Mesendoderm (in vitro differentiated cells): ENCODE results near the gene MAP6.

Experiments used
- DNase-seq: peaks from one replicate; pipeline ENCODE4 v3.0.0; 2013
- H2AK5ac ChIP-seq: 2 replicates; pipeline ENCODE4 v1.6.1; 2013; ENCODE audit warnings: low read length, inconsistent platforms
- H2BK120ac ChIP-seq: 2 replicates; pipeline ENCODE4 v1.6.1; 2013; ENCODE audit warnings: low read depth, mild to moderate bottlenecking, low read length, moderate library complexity, mixed read lengths
- H2BK15ac ChIP-seq: replicated peaks from 2 replicates; pipeline ENCODE4 v1.6.1; 2013; ENCODE audit warnings: low read depth, mild to moderate bottlenecking, moderate library complexity
- H2BK5ac ChIP-seq: 2 replicates; pipeline ENCODE4 v1.6.1; 2013; ENCODE audit warnings: low read length, inconsistent platforms
- H3K18ac ChIP-seq: 2 replicates; pipeline ENCODE4 v1.6.1; 2013; ENCODE audit warnings: mild to moderate bottlenecking, low read length, mixed read lengths
- H3K23ac ChIP-seq: one replicate; pipeline ENCODE4 v1.6.1; 2013; ENCODE audit warnings: low read length
- H3K27ac ChIP-seq: 2 replicates; pipeline ENCODE4 v1.5.1; 2013; ENCODE audit warnings: low read depth, mild to moderate bottlenecking, inconsistent platforms, low read length, moderate library complexity
- H3K27me3 ChIP-seq: 2 replicates; pipeline ENCODE4 v1.6.1; 2013; ENCODE audit warnings: low read length, control low read depth, mild to moderate bottlenecking, inconsistent platforms; ENCODE audit not compliant: insufficient read depth, poor library complexity
- H3K36me3 ChIP-seq: 2 replicates; pipeline ENCODE4 v1.6.1; 2013; ENCODE audit warnings: low read length, inconsistent platforms; ENCODE audit not compliant: control insufficient read depth, insufficient read depth
- H3K4ac ChIP-seq: one replicate; pipeline ENCODE4 v1.6.1; 2013; ENCODE audit warnings: low read depth, mild to moderate bottlenecking, low read length, moderate library complexity
- H3K4me1 ChIP-seq: 2 replicates; pipeline ENCODE4 v1.6.1; 2013; ENCODE audit warnings: low read depth, low read length, inconsistent platforms; ENCODE audit not compliant: control insufficient read depth
- H3K4me2 ChIP-seq: 2 replicates; pipeline ENCODE4 v1.6.1; 2013; ENCODE audit warnings: low read length
- H3K4me3 ChIP-seq: 2 replicates; pipeline ENCODE4 v1.5.1; 2013; ENCODE audit warnings: mild to moderate bottlenecking, low read length
- H3K56ac ChIP-seq: one replicate; pipeline ENCODE4 v1.6.1; 2013; ENCODE audit warnings: low read length
- H3K79me1 ChIP-seq: 2 replicates; pipeline ENCODE4 v1.6.1; 2013; ENCODE audit warnings: low read length, inconsistent platforms
- H3K79me2 ChIP-seq: 2 replicates; pipeline ENCODE4 v1.6.1; 2013; ENCODE audit warnings: mild to moderate bottlenecking, low read length; ENCODE audit not compliant: control insufficient read depth, insufficient read depth
- H3K9ac ChIP-seq: 2 replicates; pipeline ENCODE4 v1.6.1; 2013; ENCODE audit warnings: low read length, inconsistent platforms
- H4K5ac ChIP-seq: one replicate; pipeline ENCODE4 v1.6.1; 2013; ENCODE audit warnings: low read length
- H4K8ac ChIP-seq: one replicate; pipeline ENCODE4 v1.6.1; 2013; ENCODE audit warnings: low read depth, mild to moderate bottlenecking, control low read depth, low read length, moderate library complexity
- WGBS: extraction: QIAGEN DNeasy Blood & Tissue Kit; methylation state at CpG from one replicate; pipeline ENCODE4 v1.1.7; 2013; ENCODE audit warnings: low lambda C conversion rate, missing lambda C conversion rate; ENCODE audit not compliant: insufficient coverage; ENCODE audit errors: extremely low coverage; 5-methylcytosine and 5-hydroxymethylcytosine counted together

MAP6 gene

GRCh38 chr11:75606099-75606498 is 62.7 kb downstream of the MAP6 start:
- no CpG with 5 or more reads among the region's 8 CpGs for WGBS

GRCh38 chr11:75603791-75604736 is 64.8 kb downstream of the MAP6 start:
- Histone ChIP-seq H3K79me1 (no peaks in the 10 kb centered on the region), H3K18ac (no peak overlapping the region), H3K4me2 (no peak overlapping the region), H3K23ac (no peak overlapping the region), H3K79me2 (no peaks in the 10 kb centered on the region), H3K36me3 (no peaks in the 10 kb centered on the region), H2BK120ac (no peak overlapping the region), H4K5ac (no peak overlapping the region), H3K27me3 (no peaks in the 10 kb centered on the region), H3K4me1 (no peaks in the 10 kb centered on the region), H3K4ac (no peak overlapping the region), H2AK5ac (no peak overlapping the region), H4K8ac (no peak overlapping the region), H2BK5ac (no peak overlapping the region), H3K56ac (no peak overlapping the region), H2BK15ac (no peak overlapping the region), H3K9ac (no peak overlapping the region), H3K4me3 (no peak overlapping the region), H3K27ac (no peak overlapping the region)
- no peak for DNase-seq
- WGBS = no CpG with 5 or more reads among the region's 16 CpGs

More at GRCh38 chr11:75606099-75606498, 62.7 kb downstream of the MAP6 start:
- DNase-seq = no peak
- no peak overlapping the region for H4K8ac ChIP-seq
- no peak overlapping the region for H3K4me2 ChIP-seq
- no peak overlapping the region for H3K23ac ChIP-seq
- no peak overlapping the region for H3K27ac ChIP-seq
- H2BK15ac ChIP-seq = no peak overlapping the region
- H3K4ac ChIP-seq = no peak overlapping the region
- no peak overlapping the region for H3K56ac ChIP-seq
- H2BK120ac ChIP-seq = no peak overlapping the region
- H3K18ac ChIP-seq = no peak overlapping the region
- no peak overlapping the region for H3K4me3 ChIP-seq
- H2AK5ac ChIP-seq = no peak overlapping the region
- H4K5ac ChIP-seq = no peak overlapping the region
- H3K36me3 ChIP-seq = no peaks in the 10 kb centered on the region
- no peaks in the 10 kb centered on the region for H3K79me1 ChIP-seq
- H3K9ac ChIP-seq = no peak overlapping the region
- H3K79me2 ChIP-seq = no peaks in the 10 kb centered on the region
- no peaks in the 10 kb centered on the region for H3K27me3 ChIP-seq
- no peak overlapping the region for H2BK5ac ChIP-seq
- H3K4me1 ChIP-seq = no peaks in the 10 kb centered on the region

- Histone ChIP-seq H2BK15ac (no peak overlapping the region), H2BK120ac (no peak overlapping the region), H3K79me1 (no peaks in the 10 kb centered on the region), H3K23ac (no peak overlapping the region), H3K4me2 (no peak overlapping the region), H3K56ac (no peak overlapping the region), H3K4me3 (no peak overlapping the region), H3K36me3 (no peaks in the 10 kb centered on the region), H4K8ac (no peak overlapping the region), H3K9ac (no peak overlapping the region), H3K79me2 (no peaks in the 10 kb centered on the region), H4K5ac (no peak overlapping the region), H3K4ac (no peak overlapping the region), H3K4me1 (no peaks in the 10 kb centered on the region), H3K27ac (no peak overlapping the region), H3K27me3 (no peaks in the 10 kb centered on the region), H2BK5ac (no peak overlapping the region), H3K18ac (no peak overlapping the region), H2AK5ac (no peak overlapping the region)
- no CpG with 5 or more reads among the region's 8 CpGs for WGBS
- no peak for DNase-seq
Observed at GRCh38 chr11:75602951-75603350, 65.9 kb downstream of the MAP6 start.

- Histone ChIP-seq H3K79me2 (no peaks in the 10 kb centered on the region), H3K56ac (no peak overlapping the region), H3K9ac (no peak overlapping the region), H3K4ac (no peak overlapping the region), H3K79me1 (no peaks in the 10 kb centered on the region), H4K5ac (no peak overlapping the region), H4K8ac (no peak overlapping the region), H2BK5ac (no peak overlapping the region), H3K27ac (no peak overlapping the region), H3K27me3 (no peaks in the 10 kb centered on the region), H3K4me1 (peaks cover 3% of the 10 kb centered on the region), H3K4me2 (no peak overlapping the region), H3K23ac (no peak overlapping the region), H2BK15ac (no peak overlapping the region), H3K36me3 (no peaks in the 10 kb centered on the region), H3K4me3 (no peak overlapping the region), H2BK120ac (no peak overlapping the region), H2AK5ac (no peak overlapping the region), H3K18ac (no peak overlapping the region)
- no peak for DNase-seq
- no CpG with 5 or more reads among the region's 7 CpGs for WGBS
Observed at GRCh38 chr11:75601494-75601893, 67.3 kb downstream of the MAP6 start.

GRCh38 chr11:75600356-75600755 is 68.5 kb downstream of the MAP6 start:
- DNase-seq = no peak
- Histone ChIP-seq H3K36me3 (no peaks in the 10 kb centered on the region), H3K79me2 (no peaks in the 10 kb centered on the region), H2BK5ac (no peak overlapping the region), H3K27me3 (no peaks in the 10 kb centered on the region), H2BK120ac (no peak overlapping the region), H3K9ac (no peak overlapping the region), H3K4me2 (no peak overlapping the region), H3K79me1 (no peaks in the 10 kb centered on the region), H2BK15ac (no peak overlapping the region), H2AK5ac (no peak overlapping the region), H3K56ac (no peak overlapping the region), H3K4me3 (no peak overlapping the region), H3K18ac (no peak overlapping the region), H4K5ac (no peak overlapping the region), H4K8ac (no peak overlapping the region), H3K4me1 (peaks cover 6% of the 10 kb centered on the region), H3K27ac (no peak overlapping the region), H3K4ac (no peak overlapping the region), H3K23ac (no peak overlapping the region)
- no CpG with 5 or more reads among the region's 3 CpGs for WGBS
